Duodenal mucosa (tissue), 2 donors: Measurements from ENCODE around the gene FOXF2.

ENCODE experiments used
- H3K27ac ChIP-seq: one replicate; pipeline ENCODE4 v1.7.0; 2013; ENCODE audit warnings: low read depth, low read length
- H3K27me3 ChIP-seq, 2 donors: one replicate each; pipeline ENCODE4 v1.7.0; 2013; ENCODE audit warnings: low read length in 2 of 2, control low read depth in 1 of 2; ENCODE audit not compliant: insufficient read depth in 2 of 2, control insufficient read depth in 1 of 2
- H3K36me3 ChIP-seq, 2 donors: one replicate each; pipeline ENCODE4 v1.7.0; 2013; ENCODE audit warnings: low read length in 2 of 2, control low read depth in 1 of 2; ENCODE audit not compliant: insufficient read depth in 2 of 2, control insufficient read depth in 1 of 2
- H3K4me1 ChIP-seq, 2 donors: one replicate each; pipeline ENCODE4 v1.7.0; 2013; ENCODE audit warnings: low read length in 2 of 2, control low read depth in 1 of 2; ENCODE audit not compliant: insufficient read depth in 2 of 2, control insufficient read depth in 1 of 2
- H3K4me3 ChIP-seq, 2 donors: one replicate each; pipeline ENCODE4 v1.7.0; 2013; ENCODE audit warnings: low read length in 2 of 2, low read depth in 1 of 2
- H3K9ac ChIP-seq, 2 donors: one replicate each; pipeline ENCODE4 v1.7.0; 2013; ENCODE audit warnings: low read length in 2 of 2, low read depth in 1 of 2
- H3K9me3 ChIP-seq, 2 donors: one replicate each; pipeline ENCODE4 v1.7.0; 2013; ENCODE audit warnings: low read length in 2 of 2, control low read depth in 1 of 2; ENCODE audit not compliant: control insufficient read depth in 1 of 2

Gene FOXF2

DNA sequence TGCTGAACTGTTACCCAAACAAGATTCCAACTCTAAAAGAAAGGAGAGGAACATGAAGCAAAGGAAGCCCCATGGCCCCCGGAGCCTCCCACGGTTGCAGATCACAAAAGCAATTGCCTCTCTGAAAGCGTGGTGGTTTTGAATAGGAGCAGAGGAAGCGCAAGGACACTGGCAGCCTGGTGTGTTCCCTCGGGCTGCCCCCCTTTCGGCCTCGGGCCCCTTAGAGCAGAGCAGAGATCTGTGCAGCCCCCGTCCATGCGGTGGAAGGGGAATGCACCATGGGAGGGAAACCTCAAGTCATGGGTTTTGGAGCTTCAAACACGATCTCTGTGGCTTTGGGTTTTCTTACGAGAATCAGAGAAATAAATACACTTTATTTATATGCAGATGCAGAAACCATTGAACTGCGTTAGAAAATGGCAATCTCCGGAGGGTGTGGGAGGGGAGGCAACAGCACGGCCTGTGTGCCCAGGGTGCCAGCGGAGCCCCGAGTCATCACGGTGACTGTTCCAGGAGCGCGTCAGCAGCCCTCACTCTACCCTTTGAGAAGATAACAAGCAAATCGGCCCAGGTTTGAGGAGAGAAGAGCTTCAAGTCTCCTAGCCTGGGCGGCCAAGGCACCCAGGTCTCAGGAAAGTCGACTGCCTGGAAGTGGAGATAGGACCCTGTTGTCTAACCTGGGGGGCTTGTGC is 20.5 kb downstream of the FOXF2 start:
- H3K27ac ChIP-seq, result no peak overlapping the region
- peaks cover 0 to 4% of the 10 kb centered on the region in 2 donors for H3K27me3 ChIP-seq
- peaks cover 0 to 4% of the 10 kb centered on the region in 2 donors for H3K4me1 ChIP-seq
- no peak overlapping the region for H3K4me3 ChIP-seq
- no peaks in the 10 kb centered on the region for H3K9me3 ChIP-seq
- H3K36me3 ChIP-seq, result no peaks in the 10 kb centered on the region
- no peak overlapping the region for H3K9ac ChIP-seq

DNA sequence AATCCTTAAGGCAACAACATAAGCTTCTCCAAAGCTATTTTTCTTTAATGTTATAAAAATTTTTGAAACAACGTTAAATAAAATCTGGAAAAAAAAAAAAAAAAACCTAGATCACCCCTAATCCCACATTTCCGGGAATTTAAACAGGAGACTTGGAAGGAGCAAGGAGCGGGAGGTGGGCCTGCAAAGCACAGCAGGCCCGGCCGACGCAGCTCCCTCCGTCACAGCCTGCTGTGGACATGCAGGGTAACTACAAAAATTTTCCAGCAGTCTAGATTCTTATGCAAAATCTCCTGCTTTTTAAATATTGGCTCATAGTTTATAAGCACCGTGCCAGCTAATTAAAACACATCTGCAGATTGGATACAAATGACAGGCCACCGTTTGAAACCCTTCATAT is 23.5 kb downstream of the FOXF2 start:
- Histone ChIP-seq H3K27me3 (peaks cover 0 to 4% of the 10 kb centered on the region in 2 donors), H3K9me3 (no peaks in the 10 kb centered on the region), H3K4me1 (no peaks in the 10 kb centered on the region), H3K9ac (no peak overlapping the region), H3K27ac (no peak overlapping the region), H3K36me3 (no peaks in the 10 kb centered on the region), H3K4me3 (no peak overlapping the region)

DNA sequence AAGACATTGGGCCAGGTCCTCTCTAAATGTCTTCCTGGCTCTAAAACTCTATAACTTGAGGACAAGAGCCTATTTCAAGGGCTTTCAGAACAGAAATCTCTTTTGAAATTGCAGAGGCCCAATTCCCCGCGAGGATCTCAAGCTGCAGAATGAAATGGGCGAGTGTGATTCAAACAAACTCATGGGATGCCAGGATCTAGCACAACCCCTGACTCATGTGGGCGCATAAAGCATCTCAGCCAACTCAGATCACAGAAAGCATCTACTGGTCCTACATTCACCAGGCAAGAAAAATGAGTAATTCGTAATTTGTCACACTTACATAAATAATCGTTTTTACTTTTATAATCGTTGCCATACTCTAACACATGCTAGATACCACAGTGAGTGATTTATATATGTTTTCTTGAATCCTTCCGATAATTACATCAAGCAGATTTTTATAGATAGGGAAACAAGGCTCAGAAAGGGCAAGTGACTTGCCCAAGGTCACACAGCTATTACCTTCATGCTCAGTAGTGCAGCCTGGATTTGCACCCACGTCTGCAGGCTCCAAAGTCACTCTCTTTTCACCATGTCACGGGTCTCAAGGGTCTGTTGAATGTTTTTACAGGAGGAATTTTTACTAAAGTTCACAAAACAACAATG is 26.2 kb downstream of the FOXF2 start:
- peaks cover 0 to 4% of the 10 kb centered on the region in 2 donors for H3K27me3 ChIP-seq
- peaks cover 0 to 3% of the 10 kb centered on the region in 2 donors for H3K9me3 ChIP-seq
- H3K9ac ChIP-seq, result no peak overlapping the region
- H3K36me3 ChIP-seq, result no peaks in the 10 kb centered on the region
- no peak overlapping the region for H3K4me3 ChIP-seq
- H3K4me1 ChIP-seq, result no peaks in the 10 kb centered on the region
- no peak overlapping the region for H3K27ac ChIP-seq

DNA sequence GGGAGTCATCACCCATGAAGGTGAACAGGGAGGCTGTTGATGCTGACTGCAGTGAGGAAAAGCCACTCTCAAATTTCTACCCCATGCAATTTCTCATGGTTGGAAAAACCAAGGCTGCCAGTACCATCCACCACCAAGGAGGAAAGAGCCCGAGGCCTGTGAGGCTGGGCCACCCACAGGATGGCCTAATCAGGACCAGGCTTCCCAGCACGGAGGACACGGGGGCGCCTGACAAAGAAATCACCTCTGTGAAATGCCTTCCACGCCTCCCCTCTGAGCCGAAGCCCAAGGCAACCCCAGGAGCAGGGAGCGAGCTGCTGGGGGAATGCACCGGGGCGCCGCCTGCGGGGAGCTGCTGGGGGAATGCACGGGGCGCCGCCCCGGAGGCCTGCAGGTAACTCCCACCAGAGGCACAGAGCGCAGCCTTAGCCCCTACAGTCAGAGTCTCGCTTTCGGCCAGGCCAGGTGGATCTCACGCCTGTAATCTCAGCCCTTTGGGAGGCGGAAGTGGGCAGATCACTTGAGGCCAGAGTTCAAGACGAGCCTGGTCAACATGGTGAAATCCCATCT is 26.9 kb downstream of the FOXF2 start:
- H3K27me3 ChIP-seq, result peaks cover 0 to 4% of the 10 kb centered on the region in 2 donors
- H3K36me3 ChIP-seq, result no peaks in the 10 kb centered on the region
- H3K9me3 ChIP-seq, result peaks cover 0 to 10% of the 10 kb centered on the region in 2 donors
- no peak overlapping the region for H3K4me3 ChIP-seq
- no peak overlapping the region for H3K9ac ChIP-seq
- no peak overlapping the region for H3K27ac ChIP-seq
- no peaks in the 10 kb centered on the region for H3K4me1 ChIP-seq

DNA sequence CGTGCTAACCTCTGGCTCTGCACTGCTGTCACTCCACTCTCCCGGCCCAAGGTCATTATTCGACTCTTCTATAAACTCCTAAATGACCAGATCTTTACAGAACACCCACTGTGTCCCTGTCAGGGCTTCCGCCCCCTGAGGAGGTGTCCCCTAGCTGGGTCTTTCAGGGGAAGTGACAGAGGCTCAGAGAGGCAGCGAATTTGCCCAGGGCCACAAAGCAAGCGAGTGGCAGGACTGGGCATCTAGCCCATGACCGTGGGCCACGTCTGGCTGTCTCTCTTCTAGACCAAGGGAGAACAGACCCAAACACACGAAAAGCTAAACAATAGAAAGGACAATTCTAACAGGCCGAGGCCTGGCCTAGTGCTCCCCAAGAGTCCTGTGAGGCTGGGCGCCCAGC is 27.4 kb downstream of the FOXF2 start:
- Histone ChIP-seq H3K9me3 (peaks cover 0 to 10% of the 10 kb centered on the region in 2 donors), H3K27ac (no peak overlapping the region), H3K9ac (no peak overlapping the region)

DNA sequence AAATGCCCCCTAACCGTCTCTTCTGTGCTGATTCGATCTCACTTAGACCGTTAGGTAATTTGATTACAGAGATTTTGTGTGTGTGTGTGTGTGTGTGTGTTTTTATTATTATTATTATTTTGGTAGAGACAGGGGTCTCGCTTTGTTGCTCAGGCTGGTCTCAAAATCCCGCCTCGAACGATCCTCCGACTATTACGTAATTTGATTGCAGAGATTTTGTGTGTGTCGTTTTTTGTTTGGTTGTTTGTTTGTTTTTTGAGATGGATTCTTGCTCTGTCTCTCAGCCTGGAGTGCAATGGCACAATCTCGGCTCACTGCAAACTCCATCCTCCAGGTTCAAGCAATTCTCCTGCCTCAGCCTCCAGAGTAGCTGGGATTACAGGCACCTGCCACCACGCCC is 28.3 kb downstream of the FOXF2 start:
- Histone ChIP-seq H3K4me3 (no peak overlapping the region), H3K27ac (no peak overlapping the region), H3K4me1 (no peaks in the 10 kb centered on the region), H3K9ac (no peak overlapping the region), H3K9me3 (peaks cover 0 to 10% of the 10 kb centered on the region in 2 donors), H3K36me3 (no peaks in the 10 kb centered on the region), H3K27me3 (peaks cover 0 to 4% of the 10 kb centered on the region in 2 donors)

More for the DNA sequence above, 27.4 kb downstream of the FOXF2 start:
- Histone ChIP-seq H3K4me3 (no peak overlapping the region), H3K36me3 (no peaks in the 10 kb centered on the region), H3K27me3 (peaks cover 0 to 4% of the 10 kb centered on the region in 2 donors), H3K4me1 (no peaks in the 10 kb centered on the region)

DNA sequence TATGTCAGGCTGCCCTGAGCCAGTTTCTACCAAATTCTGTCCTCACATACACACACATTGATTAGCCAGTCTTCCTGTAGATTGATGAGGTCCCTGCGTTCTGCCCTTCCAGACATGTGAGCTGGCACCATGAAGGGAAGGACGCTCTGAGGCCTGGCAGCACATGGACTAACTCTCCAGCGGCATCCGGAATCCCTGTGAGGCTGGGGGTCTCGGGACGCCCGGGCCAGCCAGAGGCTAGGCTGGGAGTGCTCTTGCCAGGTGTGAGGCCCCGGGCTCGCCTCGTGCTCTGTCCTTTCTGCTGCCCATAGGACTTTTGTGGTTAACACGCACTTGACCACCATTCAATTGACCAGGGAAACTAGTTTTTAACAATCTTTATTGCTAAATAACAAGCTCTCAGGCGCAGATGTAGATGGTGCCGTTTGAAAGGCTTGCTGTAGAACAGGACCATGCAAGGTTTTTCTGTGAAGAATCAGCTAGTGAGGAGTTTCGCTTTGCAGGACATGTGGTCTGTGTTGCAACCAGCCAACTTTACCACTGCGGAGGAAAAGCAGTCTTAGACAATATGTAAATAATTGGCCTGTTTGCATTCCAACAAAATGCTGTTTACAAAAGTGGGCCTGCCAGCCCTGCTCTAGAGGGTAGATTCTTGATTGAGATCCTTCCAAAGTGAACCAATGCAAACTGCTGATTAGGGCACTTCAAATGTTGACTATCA is 29.3 kb downstream of the FOXF2 start:
- no peak overlapping the region for H3K4me3 ChIP-seq
- H3K9ac ChIP-seq, result no peak overlapping the region
- H3K9me3 ChIP-seq, result peaks cover 0 to 10% of the 10 kb centered on the region in 2 donors
- H3K27me3 ChIP-seq, result peaks cover 0 to 4% of the 10 kb centered on the region in 2 donors
- no peaks in the 10 kb centered on the region for H3K4me1 ChIP-seq
- H3K27ac ChIP-seq, result no peak overlapping the region
- no peaks in the 10 kb centered on the region for H3K36me3 ChIP-seq

DNA sequence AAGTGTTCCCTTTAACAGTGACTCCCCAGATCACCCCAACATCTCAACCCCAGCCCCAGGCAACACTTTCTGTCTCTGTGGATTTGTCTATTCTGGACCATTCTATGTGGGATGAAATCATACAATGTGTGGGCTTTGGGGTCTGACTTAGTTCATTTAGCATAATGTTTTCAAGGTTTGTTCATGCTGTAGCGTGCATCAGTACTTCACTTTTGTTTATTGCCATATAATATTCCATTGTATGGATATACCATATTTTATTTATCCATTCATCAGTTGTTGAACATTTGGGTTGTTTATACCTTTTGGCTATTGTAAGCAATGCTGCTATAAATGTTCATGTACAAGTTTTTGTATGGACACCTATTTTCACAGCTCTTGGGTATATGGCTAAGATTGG is 31.0 kb downstream of the FOXF2 start:
- Histone ChIP-seq H3K27me3 (no peaks in the 10 kb centered on the region), H3K4me1 (peaks cover 0 to 5% of the 10 kb centered on the region in 2 donors), H3K36me3 (no peaks in the 10 kb centered on the region), H3K9ac (no peak overlapping the region), H3K27ac (no peak overlapping the region), H3K9me3 (peaks cover 0 to 10% of the 10 kb centered on the region in 2 donors), H3K4me3 (no peak overlapping the region)

DNA sequence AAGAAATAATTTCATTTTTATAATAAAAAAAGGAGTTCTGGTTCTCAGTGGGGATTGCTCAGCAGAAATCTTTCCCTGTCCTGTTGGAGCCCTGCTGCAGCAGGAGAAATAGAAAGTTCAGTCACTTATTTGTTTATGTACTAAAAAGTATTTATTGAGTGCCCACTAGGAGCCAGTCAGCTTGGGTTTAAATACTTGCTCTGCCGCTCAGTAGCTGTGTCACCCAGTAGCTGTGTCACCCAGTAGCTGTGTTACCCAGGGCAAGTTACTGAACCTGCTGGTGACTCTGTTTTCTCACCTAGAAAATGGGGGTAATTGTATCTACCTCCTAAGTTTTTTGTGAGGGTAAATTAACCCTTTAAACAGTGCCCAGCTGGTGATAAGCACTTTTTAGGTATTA is 32.9 kb downstream of the FOXF2 start:
- peaks cover 0 to 5% of the 10 kb centered on the region in 2 donors for H3K4me1 ChIP-seq
- peaks cover 0 to 4% of the 10 kb centered on the region in 2 donors for H3K27me3 ChIP-seq
- no peak overlapping the region for H3K4me3 ChIP-seq
- no peaks in the 10 kb centered on the region for H3K36me3 ChIP-seq
- H3K9me3 ChIP-seq, result peaks cover 0 to 10% of the 10 kb centered on the region in 2 donors
- H3K9ac ChIP-seq, result no peak overlapping the region
- no peak overlapping the region for H3K27ac ChIP-seq

DNA sequence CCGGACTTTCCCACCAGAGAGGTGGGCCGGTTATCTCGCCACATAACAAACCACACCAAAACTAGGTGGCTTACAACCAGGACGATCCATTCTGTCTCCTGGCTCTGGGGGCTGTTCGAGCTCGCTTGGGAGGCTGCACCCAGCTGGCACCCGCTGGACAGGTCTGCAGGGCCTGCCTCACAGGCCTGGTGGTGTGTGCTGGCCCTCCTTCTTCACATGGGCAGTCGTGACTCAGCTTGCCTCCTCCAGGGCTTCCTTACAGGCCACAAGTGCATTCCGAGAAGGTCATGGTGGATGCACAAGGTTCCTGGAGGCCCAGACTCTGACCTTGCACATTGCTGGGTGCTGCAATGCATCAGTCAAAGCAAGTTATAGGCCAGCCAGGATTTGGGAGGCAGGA is 34.2 kb downstream of the FOXF2 start:
- Histone ChIP-seq H3K4me3 (no peak overlapping the region), H3K4me1 (peaks cover 0 to 5% of the 10 kb centered on the region in 2 donors), H3K27me3 (peaks cover 0 to 4% of the 10 kb centered on the region in 2 donors), H3K9me3 (peaks cover 0 to 10% of the 10 kb centered on the region in 2 donors), H3K36me3 (no peaks in the 10 kb centered on the region), H3K9ac (no peak overlapping the region), H3K27ac (no peak overlapping the region)
